HepG2 (cell line): ENCODE data around the gene CARD19. TPM values are rescaled to one million over a fixed set of nuclear protein-coding genes. Genes with fewer than 3 reads are reported as not detected.

Source experiments
- ATAC-seq: fragments of 200-7000 bp; cut with Tn5 transposase; 3 replicates; pipeline ENCODE4 v1.9.1; 2020; ENCODE audit warnings: mild to moderate bottlenecking, moderate library complexity
- BruUV-seq: library from RNA; stranded (reverse); fragments of 400-500 nt; replicated peaks from 2 replicates; lab custom pipeline; 2021; lab: Mats Ljungman, UMichigan
- CTCF ChIA-PET: fragments of 300-600 bp; formaldehyde crosslinking; extraction: SDS; loops from one replicate; lab custom pipeline; 2021; ENCODE audit warnings: low total read pairs, inconsistent platforms, low intra/inter-chr PET ratio; lab: Yijun Ruan, JAX
- POLR2A ChIA-PET: fragments of 350-600 bp; sonication (Branson Sonifier 250); formaldehyde crosslinking; loops from one replicate; lab custom pipeline; 2020; ENCODE audit warnings: antibody characterized with exemption, inconsistent platforms; lab: Yijun Ruan, JAX
- DNase-seq: peaks from one replicate; pipeline ENCODE4 v3.0.0-alpha.2; 2015; ENCODE audit warnings: low spot score
- FAIRE-seq: peaks from 3 replicates; lab custom pipeline; 2011; peaks lifted over from hg19 to GRCh38; lab: Jason Lieb, UNC
- H2AFZ ChIP-seq: one replicate; pipeline ENCODE4 v1.6.1; 2011; ENCODE audit warnings: low read length, inconsistent platforms
- H3K27ac ChIP-seq: fragments of 300-600 bp; 3 replicates; pipeline ENCODE4 v1.8.0; 2011; ENCODE audit warnings: mixed run types, mild to moderate bottlenecking, mixed read lengths, low read length, inconsistent platforms; ENCODE audit not compliant: insufficient read depth; ENCODE audit errors: extremely low read length
- H3K27me3 ChIP-seq, 2 experiments: fragments of 200-600 bp in 1 of 2; 2 replicates in 1 of 2; 3 replicates in 1 of 2; pipeline versions ENCODE4 v1.6.0 to v1.8.0; 2011; ENCODE audit warnings: low read length in 2 of 2, mild to moderate bottlenecking in 2 of 2, moderate library complexity in 2 of 2, inconsistent platforms in 1 of 2; ENCODE audit not compliant: insufficient read depth in 2 of 2, control insufficient read depth in 1 of 2
- H3K36me3 ChIP-seq, 2 experiments: fragments of 200-600 bp in 1 of 2; replicated peaks in 1 of 2; 2 replicates in 1 of 2; 3 replicates in 1 of 2; pipeline versions ENCODE4 v1.5.1 to v1.8.0; 2011; ENCODE audit warnings: low read length in 2 of 2, inconsistent platforms in 1 of 2; ENCODE audit not compliant: insufficient read depth in 2 of 2, control insufficient read depth in 1 of 2
- H3K4me1 ChIP-seq: 2 replicates; pipeline ENCODE4 v1.5.1; 2012; ENCODE audit warnings: low read length, inconsistent platforms; ENCODE audit not compliant: insufficient read depth
- H3K4me2 ChIP-seq: 2 replicates; pipeline ENCODE4 v1.6.0; 2011; ENCODE audit warnings: low read depth, low read length, inconsistent platforms
- H3K4me3 ChIP-seq, 3 experiments: fragments of 200-600 bp in 1 of 3; sonication (generic), shearing (Covaris generic) in 1 of 3; replicated peaks in 1 of 3; 2 replicates each; pipeline ENCODE4 v1.5.1; 2011 to 2016; ENCODE audit warnings: low read length in 3 of 3, inconsistent platforms in 2 of 3, low read depth in 2 of 3, mild to moderate bottlenecking in 2 of 3, control low read depth in 1 of 3, mixed read lengths in 1 of 3; ENCODE audit not compliant: insufficient read depth in 1 of 3
- H3K79me2 ChIP-seq: one replicate; pipeline ENCODE4 v1.6.1; 2011; ENCODE audit warnings: low read length, inconsistent platforms; ENCODE audit not compliant: insufficient read depth
- H3K9ac ChIP-seq: 2 replicates; pipeline ENCODE4 v1.6.0; 2011; ENCODE audit warnings: mild to moderate bottlenecking, low read depth, low read length, inconsistent platforms; ENCODE audit not compliant: insufficient read depth
- H3K9me3 ChIP-seq: 2 replicates; pipeline ENCODE4 v1.5.1; 2012; ENCODE audit warnings: mild to moderate bottlenecking, low read length
- H4K20me1 ChIP-seq: 2 replicates; pipeline ENCODE4 v1.6.0; 2011; ENCODE audit warnings: inconsistent platforms, mild to moderate bottlenecking, low read length, moderate library complexity; ENCODE audit not compliant: insufficient read depth
- ATF7-NPFF ChIP-seq: sonication (generic); formaldehyde crosslinking; IDR thresholded peaks from 2 replicates; pipeline ENCODE4 v1.8.1; 2023; ENCODE audit warnings: mild to moderate bottlenecking, low read depth, missing genetic modification reagents, moderate library complexity
- CHD4 ChIP-seq: fragments of 200-600 bp; sonication (generic); IDR thresholded peaks from 2 replicates; pipeline ENCODE4 v1.7.0; 2017; ENCODE audit warnings: mild to moderate bottlenecking, low read length, borderline replicate concordance
- EED ChIP-seq: sonication (generic); formaldehyde crosslinking; IDR thresholded peaks from 2 replicates; pipeline ENCODE4 v1.5.0; 2020; ENCODE audit warnings: mild to moderate bottlenecking, missing genetic modification reagents
- SCMH1 ChIP-seq: sonication (generic); formaldehyde crosslinking; IDR thresholded peaks from 2 replicates; pipeline ENCODE4 v1.9.0; 2021; ENCODE audit warnings: missing genetic modification reagents, mild to moderate bottlenecking, borderline replicate concordance
- SMARCE1 ChIP-seq: fragments of 450-650 bp; IDR thresholded peaks from 2 replicates; pipeline ENCODE4 v1.6.1; 2017; ENCODE audit warnings: borderline replicate concordance
- TAF15 ChIP-seq: fragments of 200-400 bp; formaldehyde crosslinking; IDR thresholded peaks from one replicate; pipeline ENCODE4 v1.6.1; 2018; ENCODE audit warnings: mild to moderate bottlenecking, low read depth, low read length; ENCODE audit not compliant: poor library complexity, severe bottlenecking
- XRCC5 ChIP-seq: fragments of 200-400 bp; formaldehyde crosslinking; optimal IDR thresholded peaks from 2 replicates; pipeline ENCODE3; 2017; ENCODE audit warnings: mild to moderate bottlenecking, low read length
- ZBED4 ChIP-seq: sonication (generic); formaldehyde crosslinking; IDR thresholded peaks from 2 replicates; pipeline ENCODE4 v1.4.0; 2020; ENCODE audit warnings: missing genetic modification reagents, borderline replicate concordance
- ZNF572 ChIP-seq: sonication (generic); formaldehyde crosslinking; IDR thresholded peaks from 2 replicates; pipeline ENCODE4 v1.5.1; 2020; ENCODE audit warnings: mild to moderate bottlenecking, missing genetic modification reagents
- ZNF598 ChIP-seq: sonication (generic); formaldehyde crosslinking; IDR thresholded peaks from 2 replicates; pipeline ENCODE4 v1.5.1; 2020; ENCODE audit warnings: mild to moderate bottlenecking, missing genetic modification reagents, borderline replicate concordance
- ZNF687 ChIP-seq: sonication (generic); formaldehyde crosslinking; IDR thresholded peaks from 2 replicates; pipeline ENCODE4 v1.5.1; 2020; ENCODE audit warnings: mild to moderate bottlenecking, missing genetic modification reagents, moderate library complexity
- ZNF710 ChIP-seq: sonication (generic); formaldehyde crosslinking; IDR thresholded peaks from 2 replicates; pipeline ENCODE4 v1.5.0; 2020; ENCODE audit warnings: mild to moderate bottlenecking, missing genetic modification reagents, borderline replicate concordance
- ZNF737 ChIP-seq: sonication (generic); formaldehyde crosslinking; IDR thresholded peaks from 2 replicates; pipeline ENCODE4 v1.5.0; 2020; ENCODE audit warnings: missing genetic modification reagents, mild to moderate bottlenecking, borderline replicate concordance
- WGBS: methylation state at CpG from one replicate; pipeline ENCODE4 v1.1.6; 2017; ENCODE audit warnings: low lambda C conversion rate; 5-methylcytosine and 5-hydroxymethylcytosine counted together
- in situ Hi-C: cut with HindIII; loops from 2 replicates; pipeline ENCODE4 v1.10.0; 2017; ENCODE audit warnings: low pct_unique_long_range_greater_than_20kb; ENCODE audit not compliant: extremely low pct_ligation_motif_present
- intact Hi-C: fragments of 100-400 bp; cut with micrococcal nuclease; formaldehyde crosslinking; loops from one replicate; pipeline ENCODE4 v1.10.0; 2022; ENCODE audit not compliant: unreplicated experiment
- polyA plus RNA-seq, 8 experiments: library from polyadenylated mRNA; depleted of rRNA in 3 of 8; stranded (reverse) in 7 of 8; unstranded in 1 of 8; fragments of >200 nt; fragmentation: Illumina TruSeq in 4 of 8; extraction: Trizol in 4 of 8; gene quantifications; 2 replicates each; pipeline versions ENCODE4 v1.2.1 to v1.2.3, GENCODE V29; 2011 to 2016; ENCODE audit warnings: low read depth in 4 of 8, missing spikeins in 1 of 8, mixed read lengths in 1 of 8; ENCODE audit not compliant: insufficient read depth in 1 of 8
- total RNA-seq, 5 experiments: library from RNA; depleted of rRNA; stranded (reverse); fragments of >200 nt; fragmentation: Illumina TruSeq; extraction: Trizol; gene quantifications; 2 replicates each; pipeline ENCODE4 v1.2.3, GENCODE V29; 2016; ENCODE audit warnings: low read depth in 1 of 5

CARD19 gene
- total and polyA plus RNA-seq, 2 of the 13 experiments (the other 11 are each of a cell fraction or from before 2014, with no cell fraction given), result 18.4 to 47.2 TPM

GRCh38 chr9:93066978-93067603 lies 28.9 kb upstream of the CARD19 start:
- no peaks in the 10 kb centered on the region for H3K36me3 ChIP-seq
- DNase-seq (no peak), FAIRE-seq (no peak), ATAC-seq (no peak)
- H3K27ac ChIP-seq, result no peak overlapping the region
- H3K79me2 ChIP-seq, result no peaks in the 10 kb centered on the region
- POLR2A ChIA-PET, result no interaction called here
- in situ Hi-C loops, result no loop called here
- 55% methylated on average over 3 of the region's 3 CpGs for WGBS
- intact Hi-C loops, result no loop called here
- no peaks in the 10 kb centered on the region for H3K27me3 ChIP-seq
- BruUV-seq, result no TSS peak
- no peaks in the 10 kb centered on the region for H3K9me3 ChIP-seq
- H2AFZ ChIP-seq, result no peak overlapping the region
- H3K4me3 ChIP-seq, result no peak overlapping the region
- H4K20me1 ChIP-seq, result no peaks in the 10 kb centered on the region
- peaks cover 16% of the 10 kb centered on the region for H3K4me1 ChIP-seq
- H3K9ac ChIP-seq, result no peak overlapping the region
- CTCF ChIA-PET, result no interaction called here
- H3K4me2 ChIP-seq, result no peak overlapping the region
- no peak for TF ChIP-seq ATF7-NPFF
- TF ChIP-seq XRCC5, result no peak
- TF ChIP-seq ZBED4 (CRISPR knock-in tag), result no peak
- no peak for TF ChIP-seq SMARCE1
- no peak for TF ChIP-seq ZNF710 (CRISPR knock-in tag)
- TF ChIP-seq TAF15, result no peak
- TF ChIP-seq ZNF737 (CRISPR knock-in tag), result no peak
- no peak for TF ChIP-seq EED
- no peak for TF ChIP-seq CHD4
- no peak for TF ChIP-seq ZNF598 (CRISPR knock-in tag)
- no peak for TF ChIP-seq ZNF572
- no peak for TF ChIP-seq ZNF687 (CRISPR knock-in tag)
- TF ChIP-seq SCMH1 (CRISPR knock-in tag), result no peak
